ENCODE measurements around the gene MSH2. TPM values are rescaled to one million over a fixed set of nuclear protein-coding genes. Genes with fewer than 3 reads are reported as not detected.
A peak's percentile ranks its signal among the peaks of the same experiment; 100 is the strongest.
"Not testable (repeated sequence)": the region's sequence is repeated elsewhere in the genome, so short reads cannot be mapped to it uniquely, and the experiment has no call there.

MSH2 gene
- total RNA-seq, 2 donors from 2014 or later = 126 to 135 TPM

DNA sequence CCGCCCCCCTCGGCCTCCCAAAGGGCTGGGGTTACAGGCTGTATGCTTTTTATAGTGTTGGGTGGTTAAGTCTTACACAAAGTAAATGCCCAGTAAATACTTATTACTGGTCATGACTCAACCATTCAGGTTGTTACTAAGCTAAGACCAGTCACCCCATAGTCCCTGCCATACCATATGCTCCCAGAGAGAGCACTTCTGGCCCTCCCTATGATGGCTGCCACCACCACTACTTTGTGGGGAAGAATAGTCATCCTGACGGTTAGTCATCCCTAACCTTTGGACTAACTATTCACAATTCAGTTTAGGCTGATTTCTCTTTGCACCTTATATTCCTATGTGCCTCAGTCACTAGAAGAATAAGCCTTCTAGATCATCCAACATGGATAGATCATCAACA, 42.0 kb upstream of the MSH2 start:
- no peaks in the 10 kb centered on the region for H3K9me3 Mint-ChIP-seq
- no peaks in the 10 kb centered on the region for H3K9me3 ChIP-seq (ENCODE audit: control insufficient read depth, low read length)
- H3K27me3 Mint-ChIP-seq (ENCODE audit: insufficient read depth) = peaks cover 3% of the 10 kb centered on the region
- no peak overlapping the region for H3K4me3 Mint-ChIP-seq
- peaks cover 17% of the 10 kb centered on the region for H3K4me1 Mint-ChIP-seq
- H3K4me3 ChIP-seq (ENCODE audit: low read length) = no peak overlapping the region
- no peaks in the 10 kb centered on the region for H3K27me3 ChIP-seq (ENCODE audit: control insufficient read depth, insufficient read depth, low read length, poor library complexity, severe bottlenecking)
- H3K9ac ChIP-seq (ENCODE audit: extremely low read depth, low read length, poor library complexity, severe bottlenecking) = no peak overlapping the region
- no peaks in the 10 kb centered on the region for H3K36me3 Mint-ChIP-seq (ENCODE audit: low read depth)
- DNase-seq = no peak
- TF ChIP-seq, protein P1, sequence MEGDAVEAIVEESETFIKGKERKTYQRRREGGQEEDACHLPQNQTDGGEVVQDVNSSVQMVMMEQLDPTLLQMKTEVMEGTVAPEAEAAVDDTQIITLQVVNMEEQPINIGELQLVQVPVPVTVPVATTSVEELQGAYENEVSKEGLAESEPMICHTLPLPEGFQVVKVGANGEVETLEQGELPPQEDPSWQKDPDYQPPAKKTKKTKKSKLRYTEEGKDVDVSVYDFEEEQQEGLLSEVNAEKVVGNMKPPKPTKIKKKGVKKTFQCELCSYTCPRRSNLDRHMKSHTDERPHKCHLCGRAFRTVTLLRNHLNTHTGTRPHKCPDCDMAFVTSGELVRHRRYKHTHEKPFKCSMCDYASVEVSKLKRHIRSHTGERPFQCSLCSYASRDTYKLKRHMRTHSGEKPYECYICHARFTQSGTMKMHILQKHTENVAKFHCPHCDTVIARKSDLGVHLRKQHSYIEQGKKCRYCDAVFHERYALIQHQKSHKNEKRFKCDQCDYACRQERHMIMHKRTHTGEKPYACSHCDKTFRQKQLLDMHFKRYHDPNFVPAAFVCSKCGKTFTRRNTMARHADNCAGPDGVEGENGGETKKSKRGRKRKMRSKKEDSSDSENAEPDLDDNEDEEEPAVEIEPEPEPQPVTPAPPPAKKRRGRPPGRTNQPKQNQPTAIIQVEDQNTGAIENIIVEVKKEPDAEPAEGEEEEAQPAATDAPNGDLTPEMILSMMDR (conservative IDR thresholded peaks at IDR 0.05) = no peak
- 86 to 96% methylated on average over 1 to 3 of the region's 3 CpGs for WGBS, 2 experiments (ENCODE audit: insufficient coverage in 1 of 2, insufficient read length in 1 of 2)
- no peak overlapping the region for H3K27ac ChIP-seq (ENCODE audit: low read depth, low read length)
- H3K4me1 ChIP-seq (ENCODE audit: control insufficient read depth, insufficient read depth, low read length) = peaks cover 2% of the 10 kb centered on the region
- H3K36me3 ChIP-seq (ENCODE audit: control insufficient read depth, insufficient read depth, low read length) = no peaks in the 10 kb centered on the region
- no peak overlapping the region for H3K27ac Mint-ChIP-seq

DNA sequence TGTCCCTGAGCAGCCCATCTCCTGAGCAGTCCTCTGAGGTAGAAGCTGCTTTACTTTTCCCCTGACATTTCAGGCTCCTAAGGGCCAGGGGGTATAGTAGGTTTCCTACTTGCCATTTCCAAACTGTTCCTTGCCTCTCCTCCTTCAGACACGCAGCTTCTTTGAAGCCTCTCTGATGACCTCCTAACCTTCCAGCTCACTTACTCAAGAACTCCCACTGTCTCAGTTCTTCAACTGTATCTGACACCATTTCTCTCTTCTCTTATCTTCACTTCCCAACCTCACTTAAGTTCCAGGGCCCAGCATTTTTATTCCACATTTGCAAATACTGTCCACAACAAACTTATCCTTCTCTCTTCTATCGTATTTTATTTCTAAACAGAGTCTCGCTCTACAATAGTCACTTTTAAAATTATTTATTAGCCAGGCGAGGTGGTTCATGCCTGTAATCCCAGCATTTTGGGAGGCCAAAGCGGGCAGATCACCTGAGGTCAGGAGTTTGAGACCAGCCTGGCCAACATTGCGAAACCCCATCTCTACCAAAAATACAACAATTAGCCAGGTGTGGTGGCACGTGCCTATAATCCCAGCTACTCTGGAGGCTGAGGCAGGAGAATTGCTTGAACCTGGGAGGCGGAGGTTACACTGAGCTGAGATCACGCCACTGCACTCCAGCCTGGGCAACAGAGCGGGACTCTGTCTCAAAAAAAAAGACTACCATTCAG, 41.3 kb upstream of the MSH2 start:
- not testable (repeated sequence) for H3K9ac ChIP-seq (ENCODE audit: extremely low read depth, low read length, poor library complexity, severe bottlenecking); H3K36me3 Mint-ChIP-seq (ENCODE audit: low read depth); DNase-seq; H3K4me3 ChIP-seq (ENCODE audit: low read length); H3K27ac ChIP-seq (ENCODE audit: low read depth, low read length); H3K4me1 ChIP-seq (ENCODE audit: control insufficient read depth, insufficient read depth, low read length); H3K4me3 Mint-ChIP-seq; H3K27ac Mint-ChIP-seq; H3K9me3 Mint-ChIP-seq; H3K9me3 ChIP-seq (ENCODE audit: control insufficient read depth, low read length); H3K27me3 Mint-ChIP-seq (ENCODE audit: insufficient read depth); H3K27me3 ChIP-seq (ENCODE audit: control insufficient read depth, insufficient read depth, low read length, poor library complexity, severe bottlenecking); H3K36me3 ChIP-seq (ENCODE audit: control insufficient read depth, insufficient read depth, low read length)
- peaks cover 17% of the 10 kb centered on the region for H3K4me1 Mint-ChIP-seq
- 88 to 94% methylated on average over 7 to 10 of the region's 10 CpGs for WGBS, 2 experiments (ENCODE audit: insufficient coverage in 1 of 2, insufficient read length in 1 of 2)

DNA sequence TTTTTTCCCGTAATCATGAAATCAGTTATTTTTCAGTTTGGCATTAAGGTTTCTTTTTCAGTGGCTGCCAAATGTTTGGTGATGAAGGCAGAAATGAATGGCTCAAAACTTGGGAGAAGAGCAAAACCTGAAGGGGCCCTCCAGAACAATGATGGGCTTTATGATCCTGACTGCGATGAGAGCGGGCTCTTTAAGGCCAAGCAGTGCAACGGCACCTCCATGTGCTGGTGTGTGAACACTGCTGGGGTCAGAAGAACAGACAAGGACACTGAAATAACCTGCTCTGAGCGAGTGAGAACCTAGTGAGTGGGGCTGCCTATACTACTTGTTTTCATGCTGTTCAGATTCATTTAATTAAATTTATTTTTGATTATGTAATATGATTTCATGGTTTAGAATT, 29.2 kb upstream of the MSH2 start:
- H3K4me1 Mint-ChIP-seq = peaks cover 24% of the 10 kb centered on the region
- peaks cover 62% of the 10 kb centered on the region for H3K36me3 ChIP-seq (ENCODE audit: control insufficient read depth, insufficient read depth, low read length)
- H3K4me1 ChIP-seq (ENCODE audit: control insufficient read depth, insufficient read depth, low read length) = peaks cover 3% of the 10 kb centered on the region
- TF ChIP-seq, protein P1 (conservative IDR thresholded peaks at IDR 0.05) = peak; percentile 65
- H3K9ac ChIP-seq (ENCODE audit: extremely low read depth, low read length, poor library complexity, severe bottlenecking) = no peak overlapping the region
- no peaks in the 10 kb centered on the region for H3K27me3 ChIP-seq (ENCODE audit: control insufficient read depth, insufficient read depth, low read length, poor library complexity, severe bottlenecking)
- DNase-seq = peak; percentile 66
- peaks cover 75% of the 10 kb centered on the region for H3K36me3 Mint-ChIP-seq (ENCODE audit: low read depth)
- no peaks in the 10 kb centered on the region for H3K9me3 Mint-ChIP-seq
- H3K27ac ChIP-seq (ENCODE audit: low read depth, low read length) = no peak overlapping the region
- peaks cover 9% of the 10 kb centered on the region for H3K9me3 ChIP-seq (ENCODE audit: control insufficient read depth, low read length)
- peak overlapping the region; percentile 58 for H3K27ac Mint-ChIP-seq
- peak overlapping the region; percentile 26 for H3K4me3 Mint-ChIP-seq
- WGBS, 2 experiments (ENCODE audit: insufficient coverage in 1 of 2, insufficient read length in 1 of 2) = 65 to 82% methylated on average over 3 to 5 of the region's 5 CpGs
- peak overlapping the region; percentile 14 for H3K4me3 ChIP-seq (ENCODE audit: low read length)
- no peaks in the 10 kb centered on the region for H3K27me3 Mint-ChIP-seq (ENCODE audit: insufficient read depth)
